GM19351 (cell line): ENCODE results near the gene TET1.
A peak's percentile ranks its signal among the peaks of the same experiment; 100 is the strongest.
"Not testable (repeated sequence)": the region's sequence is repeated elsewhere in the genome, so short reads cannot be mapped to it uniquely, and the experiment has no call there.

ENCODE experiments used
- ATAC-seq: cut with Tn5 transposase; IDR thresholded peaks from one replicate; pipeline ENCODE4 v1.9.1; 2021; ENCODE audit warnings: mild to moderate bottlenecking, moderate library complexity; ENCODE audit not compliant: unreplicated experiment

TET1 gene

GRCh38 chr10:68604441-68604840 is 44.3 kb downstream of the TET1 start:
- ATAC-seq, result no peak

DNA sequence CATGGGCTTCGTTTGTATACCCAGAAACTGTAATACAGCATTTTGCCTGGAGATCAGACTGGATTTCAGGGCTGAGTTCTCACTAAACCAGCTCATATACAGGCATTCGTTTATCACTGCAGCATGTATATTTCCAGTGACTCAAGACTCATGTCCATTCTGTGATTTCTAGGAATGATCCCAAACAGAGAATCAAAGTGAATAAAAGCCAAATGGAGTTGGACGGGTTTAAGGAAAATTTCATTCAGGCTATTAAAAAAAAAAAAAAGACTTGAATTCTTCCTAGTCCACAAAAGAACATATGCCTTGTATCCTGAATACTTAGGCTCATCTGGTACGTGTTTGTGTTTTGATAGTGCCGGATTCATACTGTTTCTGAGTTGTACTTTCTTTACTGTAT is 46.8 kb downstream of the TET1 start:
- ATAC-seq, result no peak

GRCh38 chr10:68610023-68610422 is 49.9 kb downstream of the TET1 start:
- not testable (repeated sequence) for ATAC-seq

DNA sequence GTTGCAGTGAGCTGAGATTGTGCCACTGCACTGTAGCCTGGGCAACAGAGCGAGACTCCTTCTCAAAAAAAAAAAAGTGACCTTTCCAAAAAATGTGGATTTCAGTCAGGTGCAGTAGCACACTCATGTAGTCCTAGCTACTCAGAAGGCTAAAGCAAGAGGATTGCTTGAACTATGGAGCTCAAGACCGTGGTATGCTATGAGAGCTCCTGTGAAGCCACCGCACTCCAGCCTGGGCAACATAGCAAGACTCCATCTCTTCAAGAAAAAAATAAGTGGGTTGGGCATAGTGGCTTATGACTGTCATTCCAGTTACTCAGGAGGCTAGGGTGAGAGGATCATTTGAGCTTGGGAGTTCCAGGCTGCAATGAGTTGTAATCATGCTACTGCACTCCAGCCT is 51.1 kb downstream of the TET1 start:
- ATAC-seq, result no peak

DNA sequence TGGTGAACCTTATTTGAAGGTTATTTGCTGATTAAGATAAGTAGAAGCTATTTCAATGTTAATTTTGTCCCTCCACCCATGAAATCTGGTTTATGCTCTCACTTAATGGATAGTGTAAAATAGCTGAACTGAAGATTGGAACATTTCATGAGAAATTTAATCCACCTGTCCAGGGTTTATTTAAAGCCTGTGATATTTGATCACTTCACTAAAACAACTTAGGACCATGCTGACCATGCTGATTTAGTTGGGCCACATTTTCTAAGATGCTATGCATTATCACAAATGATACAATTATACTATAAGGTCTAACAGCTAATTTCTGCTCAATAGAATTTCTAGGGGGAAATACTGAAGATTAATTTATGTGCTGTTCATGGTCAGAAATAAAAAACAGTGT is 53.8 kb downstream of the TET1 start:
- ATAC-seq, result not testable (repeated sequence)

- not testable (repeated sequence) for ATAC-seq
Measured at GRCh38 chr10:68617691-68618090, 57.6 kb downstream of the TET1 start.

DNA sequence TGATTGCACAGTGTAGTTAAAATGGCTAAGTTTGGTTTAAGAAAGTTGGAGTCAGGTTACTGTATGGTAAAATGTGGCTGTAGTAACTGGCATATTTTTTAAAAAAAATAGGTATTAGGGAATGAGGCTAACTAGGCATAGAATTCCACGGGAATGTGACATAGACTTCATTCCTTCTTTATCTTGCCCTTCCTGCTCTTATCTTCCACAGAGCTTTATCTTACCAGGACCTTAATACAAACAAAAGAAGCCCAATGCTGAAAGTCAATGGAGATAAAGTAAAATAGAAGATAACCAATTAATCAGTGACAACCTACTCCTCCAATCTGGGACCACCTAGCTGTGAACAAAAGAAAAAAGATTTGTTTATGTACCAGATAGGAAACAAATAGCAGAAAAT is 58.1 kb downstream of the TET1 start:
- ATAC-seq, result no peak

DNA sequence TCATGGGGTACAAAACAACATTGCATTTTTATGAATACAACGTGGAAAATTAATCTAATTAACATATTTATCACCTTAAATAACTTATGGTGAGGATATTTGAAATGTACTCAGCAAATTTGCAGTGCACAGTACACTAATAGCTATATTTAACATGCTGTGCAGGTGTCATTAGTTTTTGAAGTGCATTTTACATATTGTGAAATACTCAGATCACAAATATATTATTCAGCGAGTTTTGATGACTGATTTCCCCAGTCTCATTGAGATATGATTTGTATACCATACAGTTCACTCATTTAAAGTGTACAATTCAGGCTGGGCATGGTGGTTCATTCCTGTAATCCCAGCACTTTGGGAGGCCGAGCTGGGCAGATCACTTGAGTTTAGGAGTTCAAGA is 59.5 kb downstream of the TET1 start:
- ATAC-seq, result no peak

DNA sequence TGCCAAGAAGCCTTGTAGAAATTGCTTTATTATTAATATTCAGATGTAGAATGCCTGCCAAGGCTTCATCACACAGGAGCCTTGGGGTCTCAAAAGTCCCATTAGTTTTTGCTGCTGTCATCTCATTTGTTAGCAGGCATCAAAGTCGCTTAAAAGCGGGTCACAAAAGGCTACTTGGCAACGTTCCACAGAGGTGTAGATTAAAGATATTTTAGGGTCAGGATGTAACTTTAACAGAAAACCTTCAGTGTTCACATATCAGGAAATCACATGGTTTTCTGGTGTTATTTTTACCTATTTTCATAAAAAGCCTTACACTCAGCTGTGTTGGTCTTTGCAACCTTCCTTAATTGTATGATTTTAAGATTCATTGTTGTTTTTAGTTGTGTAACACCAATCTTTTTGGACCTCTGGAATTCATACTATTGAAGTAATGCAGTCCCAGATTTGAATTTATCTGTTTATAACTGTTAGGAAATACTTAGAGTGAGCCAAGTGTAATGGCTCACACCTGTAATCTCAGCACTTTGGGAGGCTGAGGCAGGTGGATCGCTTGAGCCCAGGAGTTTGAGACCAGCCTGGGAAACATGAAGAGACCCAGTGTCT is 65.3 kb downstream of the TET1 start:
- ATAC-seq, result no peak

DNA sequence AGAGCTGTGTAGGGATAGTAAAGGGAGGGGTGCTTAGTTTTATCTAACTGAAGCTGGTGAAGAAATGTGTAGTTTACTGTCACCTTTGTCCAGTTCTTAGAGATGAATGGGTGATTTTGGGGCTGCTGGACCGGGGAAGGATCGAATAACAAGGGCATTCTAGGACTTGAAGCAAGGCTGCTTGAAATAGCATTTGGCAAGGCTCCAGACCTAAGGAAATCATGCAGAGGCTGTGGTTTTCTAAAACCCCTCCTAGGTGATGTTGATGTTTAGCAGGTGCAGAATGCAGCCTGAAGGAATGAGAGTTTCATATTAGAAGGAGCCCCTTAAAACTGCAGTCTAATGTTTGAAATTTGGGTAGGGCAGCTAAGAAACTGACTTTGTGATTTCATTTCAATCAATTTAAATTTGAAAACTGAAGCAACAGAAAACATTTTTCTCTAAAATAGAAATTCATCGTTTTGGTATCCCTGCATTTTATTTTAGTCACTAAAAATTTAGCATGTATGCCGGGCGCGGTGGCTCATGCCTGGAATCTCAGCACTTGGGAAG is 68.5 kb downstream of the TET1 start:
- ATAC-seq, result no peak

GRCh38 chr10:68632271-68632560 is 72.1 kb downstream of the TET1 start:
- not testable (repeated sequence) for ATAC-seq

- no peak for ATAC-seq
Measured at GRCh38 chr10:68633281-68633680, 73.1 kb downstream of the TET1 start.

DNA sequence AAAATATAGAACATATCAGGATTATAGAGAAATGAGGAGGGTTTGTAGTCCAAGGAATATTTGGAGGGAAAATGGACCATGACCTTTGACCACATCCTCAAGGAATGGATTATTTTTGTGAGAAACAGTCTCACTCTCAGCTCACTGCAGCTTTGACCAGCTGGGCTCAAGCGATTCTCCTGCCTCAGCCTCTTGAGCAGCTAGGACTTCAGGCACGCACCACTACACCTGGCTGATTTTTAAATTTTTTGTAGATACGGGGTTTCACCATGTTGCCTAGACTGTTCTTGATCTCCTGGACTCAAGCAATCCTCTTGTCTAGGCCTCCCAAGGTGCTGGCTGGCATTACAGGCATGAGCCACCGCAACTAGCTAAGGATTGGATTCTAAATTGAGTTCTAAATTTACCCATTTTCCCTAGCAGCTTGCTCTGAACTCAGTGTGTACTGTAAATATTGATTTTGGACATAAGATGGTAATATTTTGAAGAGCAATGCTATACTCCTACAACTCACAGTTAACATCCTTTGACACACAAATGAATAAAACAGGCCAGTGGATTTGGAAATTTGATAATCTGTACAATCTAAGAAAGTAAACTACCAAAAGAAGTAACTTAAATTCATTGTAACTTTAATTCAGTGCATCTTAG is 73.8 kb downstream of the TET1 start:
- no peak for ATAC-seq

- no peak for ATAC-seq
Measured at GRCh38 chr10:68636335-68636734, 76.2 kb downstream of the TET1 start.

DNA sequence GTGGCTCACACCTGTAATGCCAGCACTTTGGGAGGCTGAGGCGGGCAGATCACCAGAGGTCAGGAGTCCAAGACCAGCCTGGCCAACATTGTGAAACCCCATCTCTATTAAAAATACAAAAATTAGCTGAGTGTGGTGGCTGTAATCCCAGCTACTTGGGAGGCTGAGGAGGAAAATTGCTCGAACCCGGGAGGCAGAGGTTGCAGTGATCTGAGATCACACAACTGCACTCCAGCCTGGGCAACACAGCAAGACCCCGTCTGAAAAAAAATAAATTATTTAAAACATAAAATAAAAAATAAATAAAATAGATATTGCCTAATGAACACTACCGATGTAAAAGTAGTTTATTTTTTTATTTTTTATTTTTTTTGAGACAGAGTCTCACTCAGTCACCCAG is 83.4 kb downstream of the TET1 start:
- not testable (repeated sequence) for ATAC-seq

DNA sequence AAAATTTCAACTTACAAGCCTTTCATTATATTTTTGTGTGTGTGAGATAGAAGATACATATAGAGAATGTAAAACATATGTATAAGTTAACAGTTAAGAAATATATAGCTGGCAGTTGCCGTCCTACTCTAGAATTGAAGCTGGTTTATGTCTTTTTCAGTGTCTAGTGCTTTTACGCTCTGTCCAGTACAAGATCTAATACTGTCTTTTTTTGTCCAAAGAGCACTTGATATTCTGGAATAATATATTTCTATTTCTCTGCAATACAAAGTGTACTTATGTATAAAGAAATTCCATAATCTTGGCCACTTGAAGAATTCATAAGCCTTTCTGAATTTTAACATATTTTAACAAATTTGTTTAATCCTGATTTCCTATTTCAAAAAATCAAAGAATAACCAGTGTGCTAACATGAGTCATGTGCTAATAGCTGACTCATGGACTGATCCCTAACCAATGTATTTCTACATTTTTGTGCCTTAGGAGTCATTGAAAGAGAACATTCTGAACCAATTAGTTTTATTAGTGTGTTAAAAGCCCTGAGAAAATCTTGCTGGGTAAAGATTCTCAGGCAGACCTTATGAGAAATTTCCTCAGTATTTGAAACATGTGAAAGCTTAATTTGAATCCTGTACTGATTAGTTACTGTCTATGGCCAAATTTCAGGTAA is 87.7 kb downstream of the TET1 start:
- no peak for ATAC-seq

DNA sequence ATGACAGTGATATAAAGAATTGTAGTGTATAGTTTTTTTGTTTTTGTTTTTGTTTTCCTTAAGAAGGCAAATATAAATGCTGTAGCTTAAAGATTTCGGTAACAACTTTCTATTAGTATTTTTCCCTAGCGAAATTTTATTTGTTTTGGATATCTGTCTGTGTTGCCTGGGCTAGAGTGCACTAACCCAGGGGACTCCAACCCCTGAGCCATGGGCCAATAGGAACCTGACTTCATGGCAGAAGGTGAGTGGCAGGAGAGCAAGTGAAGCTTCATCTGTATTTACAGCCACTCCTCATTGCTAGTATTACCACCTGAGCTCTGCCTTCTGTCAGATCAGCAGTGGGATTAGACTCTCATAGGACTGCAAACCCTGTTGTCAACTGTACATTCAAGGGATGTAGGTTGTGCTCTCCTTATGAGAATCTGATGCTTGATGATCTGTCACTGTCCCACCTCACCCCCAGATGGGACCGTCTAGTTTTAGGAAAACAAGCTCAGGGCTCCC is 95.5 kb downstream of the TET1 start:
- no peak for ATAC-seq

- no peak for ATAC-seq
Measured at GRCh38 chr10:68665841-68666240, 105.7 kb downstream of the TET1 start.

DNA sequence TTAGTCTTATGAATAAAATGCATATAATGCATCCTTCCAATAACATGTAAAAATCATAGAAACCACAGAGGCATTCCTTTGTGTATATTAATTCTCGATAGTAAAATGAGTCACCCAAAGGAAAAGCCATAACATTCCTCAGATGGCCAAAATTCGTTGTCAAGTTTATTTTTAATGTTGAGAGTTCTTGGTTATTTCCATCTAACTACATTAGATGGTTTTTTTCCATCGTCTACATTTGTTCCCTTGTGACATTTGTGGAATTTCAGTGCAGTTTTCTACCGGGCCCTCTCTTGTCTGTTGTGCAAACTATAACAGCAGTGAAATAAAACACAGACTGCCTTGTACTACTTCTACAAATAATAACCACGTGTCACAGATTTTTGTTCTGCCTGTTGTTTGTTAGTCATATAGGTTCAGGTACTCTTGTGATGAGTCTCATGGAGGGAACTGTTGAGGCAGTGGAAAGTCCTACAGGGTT is 106.2 kb downstream of the TET1 start:
- no peak for ATAC-seq

DNA sequence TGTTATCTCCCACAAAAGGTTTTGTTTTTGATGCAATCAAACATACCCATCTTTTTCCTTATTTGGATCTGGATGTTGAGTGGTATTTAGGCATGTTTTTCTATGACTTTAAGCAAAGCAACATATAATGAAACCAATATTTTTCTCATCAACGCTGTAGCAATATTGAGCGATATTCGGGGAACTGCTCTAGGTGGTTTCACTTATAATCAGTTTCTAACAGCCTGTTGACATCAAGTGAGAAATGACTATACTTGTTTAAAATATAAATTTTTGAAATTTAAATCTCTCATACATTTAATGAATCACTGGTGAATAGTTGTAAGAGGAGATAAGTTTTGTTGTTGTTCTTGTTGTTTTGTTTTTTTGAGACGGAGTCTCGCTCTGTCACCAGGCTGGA is 108.1 kb downstream of the TET1 start:
- ATAC-seq, result no peak

DNA sequence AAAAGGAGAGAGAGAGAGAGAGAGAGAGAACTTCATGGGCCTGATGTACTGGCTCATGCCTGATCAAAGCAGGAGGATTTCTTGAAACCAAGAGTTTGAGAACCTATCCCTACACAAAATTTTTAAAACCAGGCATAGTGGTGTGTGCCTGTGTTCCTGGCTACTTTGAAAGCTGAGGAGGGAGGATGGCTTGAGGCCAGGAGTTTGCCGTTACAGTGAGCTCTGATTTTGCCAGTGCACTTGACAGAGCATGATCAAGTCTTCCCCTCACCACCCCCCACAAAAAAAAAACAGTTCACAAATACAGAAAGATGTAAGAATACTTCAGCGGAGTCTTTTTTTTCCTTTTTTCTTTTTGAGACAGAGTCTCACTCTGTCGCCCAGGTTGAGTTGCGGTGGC is 108.8 kb downstream of the TET1 start:
- no peak for ATAC-seq

DNA sequence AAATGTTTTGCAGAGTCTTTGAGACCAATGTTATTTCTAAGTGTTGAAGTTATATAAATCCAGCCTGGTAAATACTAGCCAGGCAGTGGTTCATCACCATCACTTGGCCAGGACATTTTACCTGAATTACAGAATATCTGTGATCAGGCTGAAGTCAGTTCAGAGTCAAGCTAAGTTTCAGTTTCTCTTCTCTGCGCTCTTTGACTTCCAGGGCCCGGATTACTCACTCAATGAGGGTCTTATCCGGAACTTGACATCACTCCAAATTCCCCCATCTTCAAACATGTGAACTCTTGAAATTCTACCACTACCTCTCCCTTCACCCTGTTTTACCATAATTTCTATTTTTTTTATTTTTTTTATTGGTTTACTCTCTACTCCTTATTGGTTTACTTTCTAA is 124.3 kb downstream of the TET1 start:
- peak; percentile 90 for ATAC-seq
